NCI-H2029 (cell line): Measurements from ENCODE around the gene OR2S2.
"Not testable (repeated sequence)": the region's sequence is repeated elsewhere in the genome, so short reads cannot be mapped to it uniquely, and the experiment has no call there.

Source experiments
- DNase-seq: peaks from one replicate; lab custom pipeline; 2025; lab: John Stamatoyannopoulos, UW

OR2S2 gene

GRCh38 chr9:35958104-35958837, at the start of gene OR2S2:
TSS of gene OR2S2 (minus strand) at chr9:35958154. CDS start at chr9:35958098, 56 bp downstream.
- no peak for DNase-seq

GRCh38 chr9:36007316-36007708, 49.4 kb upstream of the OR2S2 start:
- no peak for DNase-seq

GRCh38 chr9:36006549-36007315, 48.8 kb upstream of the OR2S2 start:
- DNase-seq = no peak

GRCh38 chr9:36005891-36006290, 47.9 kb upstream of the OR2S2 start:
- no peak for DNase-seq

- no peak for DNase-seq
These were observed 40.4 kb upstream of the OR2S2 start for GRCh38 chr9:35998333-35998732.

- DNase-seq = not testable (repeated sequence)
These were observed 39.1 kb upstream of the OR2S2 start for GRCh38 chr9:35997016-35997415.

GRCh38 chr9:35996358-35996970, 38.5 kb upstream of the OR2S2 start:
- DNase-seq = no peak

GRCh38 chr9:35994959-35995358, 37.0 kb upstream of the OR2S2 start:
- DNase-seq = no peak

GRCh38 chr9:35993976-35994720, 36.2 kb upstream of the OR2S2 start:
- DNase-seq = no peak

GRCh38 chr9:35993136-35993535, 35.2 kb upstream of the OR2S2 start:
- not testable (repeated sequence) for DNase-seq

- DNase-seq = no peak
These were observed 32.2 kb upstream of the OR2S2 start for GRCh38 chr9:35990155-35990554.

GRCh38 chr9:35984021-35984420, 26.1 kb upstream of the OR2S2 start:
- no peak for DNase-seq

GRCh38 chr9:35981699-35982098, 23.7 kb upstream of the OR2S2 start:
- no peak for DNase-seq

- no peak for DNase-seq
These were observed 22.5 kb upstream of the OR2S2 start for GRCh38 chr9:35980289-35981011.

- no peak for DNase-seq
These were observed 20.8 kb upstream of the OR2S2 start for GRCh38 chr9:35978792-35979191.

- DNase-seq = no peak
These were observed 18.8 kb upstream of the OR2S2 start for GRCh38 chr9:35976726-35977125.

- no peak for DNase-seq
These were observed 16.8 kb upstream of the OR2S2 start for GRCh38 chr9:35974800-35975199.

GRCh38 chr9:35972093-35972492, 14.1 kb upstream of the OR2S2 start:
- no peak for DNase-seq

- DNase-seq = no peak
These were observed 9.1 kb upstream of the OR2S2 start for GRCh38 chr9:35967042-35967441.

GRCh38 chr9:35966433-35966832, 8.5 kb upstream of the OR2S2 start:
- no peak for DNase-seq

- DNase-seq = no peak
These were observed 7.1 kb upstream of the OR2S2 start for GRCh38 chr9:35965011-35965410.
